Measurements from ENCODE around the gene DNTT.

DNA sequence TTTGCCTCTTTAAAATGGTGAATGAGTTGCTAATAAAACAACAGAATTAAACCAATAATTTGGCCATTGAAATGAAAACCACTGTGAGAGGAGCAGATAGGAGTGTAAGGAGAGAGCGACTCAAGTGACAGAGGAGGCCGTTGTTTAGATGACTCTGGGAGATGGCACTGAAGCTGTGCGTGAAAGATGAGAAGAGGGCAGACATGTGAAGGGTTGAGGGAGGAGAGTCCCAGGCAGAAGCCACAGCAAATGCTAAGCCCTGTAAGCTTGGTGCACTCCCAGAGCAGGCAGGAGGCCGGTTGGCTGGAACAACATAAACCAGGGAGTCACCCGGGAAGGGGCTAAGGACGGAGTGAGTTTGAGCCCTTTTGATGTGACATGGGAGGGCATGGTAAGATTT is 55.4 kb downstream of the DNTT start:
- TF ChIP-seq, protein P1, sequence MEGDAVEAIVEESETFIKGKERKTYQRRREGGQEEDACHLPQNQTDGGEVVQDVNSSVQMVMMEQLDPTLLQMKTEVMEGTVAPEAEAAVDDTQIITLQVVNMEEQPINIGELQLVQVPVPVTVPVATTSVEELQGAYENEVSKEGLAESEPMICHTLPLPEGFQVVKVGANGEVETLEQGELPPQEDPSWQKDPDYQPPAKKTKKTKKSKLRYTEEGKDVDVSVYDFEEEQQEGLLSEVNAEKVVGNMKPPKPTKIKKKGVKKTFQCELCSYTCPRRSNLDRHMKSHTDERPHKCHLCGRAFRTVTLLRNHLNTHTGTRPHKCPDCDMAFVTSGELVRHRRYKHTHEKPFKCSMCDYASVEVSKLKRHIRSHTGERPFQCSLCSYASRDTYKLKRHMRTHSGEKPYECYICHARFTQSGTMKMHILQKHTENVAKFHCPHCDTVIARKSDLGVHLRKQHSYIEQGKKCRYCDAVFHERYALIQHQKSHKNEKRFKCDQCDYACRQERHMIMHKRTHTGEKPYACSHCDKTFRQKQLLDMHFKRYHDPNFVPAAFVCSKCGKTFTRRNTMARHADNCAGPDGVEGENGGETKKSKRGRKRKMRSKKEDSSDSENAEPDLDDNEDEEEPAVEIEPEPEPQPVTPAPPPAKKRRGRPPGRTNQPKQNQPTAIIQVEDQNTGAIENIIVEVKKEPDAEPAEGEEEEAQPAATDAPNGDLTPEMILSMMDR (conservative IDR thresholded peaks at IDR 0.05): no peak
- no peak for TF ChIP-seq ZFX (IDR thresholded peaks at IDR 0.05)

Measured in C4-2B (cell line).